Natural killer cell (primary cell): Measurements from ENCODE around the gene GBP1. TPM values are rescaled to one million over a fixed set of nuclear protein-coding genes. Genes with fewer than 3 reads are reported as not detected.
"Not testable (repeated sequence)": the region's sequence is repeated elsewhere in the genome, so short reads cannot be mapped to it uniquely, and the experiment has no call there.

Source experiments
- ATAC-seq, 3 donors: fragments of 150-1000 bp in 2 of 3; fragments of 200-7000 bp in 1 of 3; cut with Tn5 transposase; 1 replicate in 1 of 3; 2 replicates in 2 of 3; pipeline ENCODE4 v1.10.0; 2021; ENCODE audit warnings: mild to moderate bottlenecking in 2 of 3, moderate library complexity in 2 of 3
- DNase-seq, 2 donors: peaks; one replicate each; pipeline versions ENCODE4 v3.0.0 to v3.0.0-alpha.2; 2013 to 2021; ENCODE audit warnings: mixed read lengths in 1 of 2
- H3K27ac ChIP-seq: one replicate; pipeline ENCODE4 v1.5.1; 2013; ENCODE audit warnings: mild to moderate bottlenecking, low read length
- H3K27me3 ChIP-seq: one replicate; pipeline ENCODE4 v1.6.1; 2013; ENCODE audit warnings: low read length; ENCODE audit not compliant: control insufficient read depth, insufficient read depth
- H3K36me3 ChIP-seq: one replicate; pipeline ENCODE4 v1.6.1; 2013; ENCODE audit warnings: low read length; ENCODE audit not compliant: control insufficient read depth, insufficient read depth
- H3K4me1 ChIP-seq: one replicate; pipeline ENCODE4 v1.6.1; 2013; ENCODE audit warnings: low read length; ENCODE audit not compliant: control insufficient read depth, insufficient read depth
- H3K4me3 ChIP-seq: one replicate; pipeline ENCODE4 v1.5.1; 2013; ENCODE audit warnings: low read length
- H3K9me3 ChIP-seq: one replicate; pipeline ENCODE4 v1.6.1; 2013; ENCODE audit warnings: low read length; ENCODE audit not compliant: control insufficient read depth, insufficient read depth
- H3K27ac Mint-ChIP-seq, 2 donors: one replicate each; pipeline ENCODE4 v1.8.0; 2022; ENCODE audit warnings: mild to moderate bottlenecking in 2 of 2, mixed read lengths in 2 of 2, moderate library complexity in 1 of 2
- H3K27me3 Mint-ChIP-seq, 2 donors: one replicate each; pipeline ENCODE4 v1.8.0; 2022; ENCODE audit warnings: low read depth in 2 of 2, mixed read lengths in 2 of 2
- H3K36me3 Mint-ChIP-seq: one replicate; pipeline ENCODE4 v1.8.0; 2022; ENCODE audit warnings: mixed read lengths
- H3K4me1 Mint-ChIP-seq, 2 donors: one replicate each; pipeline ENCODE4 v1.8.0; 2022; ENCODE audit warnings: mixed read lengths in 2 of 2
- H3K4me3 Mint-ChIP-seq: one replicate; pipeline ENCODE4 v1.8.0; 2022; ENCODE audit warnings: mild to moderate bottlenecking, moderate library complexity, mixed read lengths
- H3K9me3 Mint-ChIP-seq, 2 donors: one replicate each; pipeline ENCODE4 v1.8.0; 2022; ENCODE audit warnings: mixed read lengths in 2 of 2
- WGBS: methylation state at CpG from one replicate; pipeline ENCODE4 v1.1.7; 2013; ENCODE audit warnings: missing lambda C conversion rate; ENCODE audit not compliant: insufficient coverage; 5-methylcytosine and 5-hydroxymethylcytosine counted together
- intact Hi-C: fragments of 100-400 bp; cut with micrococcal nuclease; formaldehyde crosslinking; loops from one replicate; pipeline ENCODE4 v1.14.2; 2022
- total RNA-seq, 4 donors: library from RNA; stranded (reverse); fragments of 120-200 nt in 1 of 4; gene quantifications; one replicate each; pipeline versions ENCODE4 v1.2.3 to v1.2.4, GENCODE V29; 2013 to 2022
- TF ChIP-seq, protein P1 (sequence below): fragments of 200-600 bp; IDR thresholded peaks from one replicate; pipeline ENCODE4 v1.8.0; 2022; ENCODE audit warnings: antibody characterized with exemption

GBP1 gene
- total RNA-seq, 3 donors from 2014 or later (not counting 1 experiment from before 2014, with no cell fraction given) = 32.0 to 41.2 (median 34.8) TPM

DNA sequence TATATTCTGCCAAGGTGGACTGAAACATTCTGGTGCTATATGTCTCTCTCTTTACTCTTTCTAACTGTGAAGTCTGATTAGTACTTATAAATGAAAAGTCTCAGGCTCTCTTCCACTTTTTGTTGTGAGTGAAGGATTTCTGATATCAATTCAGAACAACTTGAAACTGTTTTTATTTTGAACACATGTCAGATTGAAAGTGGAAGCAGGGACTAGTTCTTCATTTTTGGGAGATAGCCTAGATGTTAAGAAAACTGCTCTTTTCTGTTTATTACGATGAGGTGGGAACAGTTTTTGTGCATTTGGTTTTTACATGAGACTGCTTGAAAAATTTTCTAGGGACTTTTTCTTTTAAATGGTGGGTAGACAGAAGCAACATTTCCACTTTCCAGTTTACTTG is 27.8 kb downstream of the GBP1 start:
- intact Hi-C loops = no loop called here
- H3K36me3 ChIP-seq = no peaks in the 10 kb centered on the region
- Mint-ChIP-seq H3K27me3 (no peaks in the 10 kb centered on the region), H3K36me3 (peaks cover 14% of the 10 kb centered on the region), H3K4me1 (peaks cover 10 to 12% of the 10 kb centered on the region in 2 donors), H3K4me3 (no peak overlapping the region), H3K9me3 (no peaks in the 10 kb centered on the region), H3K27ac (no peak overlapping the region)
- TF ChIP-seq, protein P1, sequence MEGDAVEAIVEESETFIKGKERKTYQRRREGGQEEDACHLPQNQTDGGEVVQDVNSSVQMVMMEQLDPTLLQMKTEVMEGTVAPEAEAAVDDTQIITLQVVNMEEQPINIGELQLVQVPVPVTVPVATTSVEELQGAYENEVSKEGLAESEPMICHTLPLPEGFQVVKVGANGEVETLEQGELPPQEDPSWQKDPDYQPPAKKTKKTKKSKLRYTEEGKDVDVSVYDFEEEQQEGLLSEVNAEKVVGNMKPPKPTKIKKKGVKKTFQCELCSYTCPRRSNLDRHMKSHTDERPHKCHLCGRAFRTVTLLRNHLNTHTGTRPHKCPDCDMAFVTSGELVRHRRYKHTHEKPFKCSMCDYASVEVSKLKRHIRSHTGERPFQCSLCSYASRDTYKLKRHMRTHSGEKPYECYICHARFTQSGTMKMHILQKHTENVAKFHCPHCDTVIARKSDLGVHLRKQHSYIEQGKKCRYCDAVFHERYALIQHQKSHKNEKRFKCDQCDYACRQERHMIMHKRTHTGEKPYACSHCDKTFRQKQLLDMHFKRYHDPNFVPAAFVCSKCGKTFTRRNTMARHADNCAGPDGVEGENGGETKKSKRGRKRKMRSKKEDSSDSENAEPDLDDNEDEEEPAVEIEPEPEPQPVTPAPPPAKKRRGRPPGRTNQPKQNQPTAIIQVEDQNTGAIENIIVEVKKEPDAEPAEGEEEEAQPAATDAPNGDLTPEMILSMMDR = no peak
- H3K27ac ChIP-seq = no peak overlapping the region
- H3K27me3 ChIP-seq = no peaks in the 10 kb centered on the region
- ATAC-seq (no peak), DNase-seq (no peak)
- H3K4me1 ChIP-seq = peaks cover 7% of the 10 kb centered on the region
- H3K9me3 ChIP-seq = no peaks in the 10 kb centered on the region
- no peak overlapping the region for H3K4me3 ChIP-seq
- WGBS = 33% methylated on average over 1 of the region's 1 CpG

DNA sequence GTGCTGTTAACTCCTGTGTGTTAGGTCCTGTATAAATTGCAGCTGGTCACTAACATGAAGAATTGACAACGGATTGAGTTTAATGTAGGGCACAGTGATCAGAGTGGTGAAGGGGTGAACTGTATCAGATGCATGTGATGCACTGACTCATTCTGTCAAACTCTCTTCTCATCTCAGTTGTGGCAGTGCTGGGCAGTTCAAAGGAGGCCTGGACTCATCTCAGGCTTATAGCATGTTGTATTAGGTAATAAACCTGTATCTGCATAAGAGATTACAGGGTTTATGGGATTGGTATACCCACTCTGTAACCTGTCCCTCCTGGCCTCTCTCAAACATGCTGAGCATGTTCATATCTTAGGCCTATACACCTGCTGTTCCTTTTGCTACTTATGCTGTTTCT is 29.9 kb downstream of the GBP1 start:
- H3K36me3 ChIP-seq = no peaks in the 10 kb centered on the region
- intact Hi-C loops = no loop called here
- no peaks in the 10 kb centered on the region for H3K9me3 ChIP-seq
- DNase-seq (no peak), ATAC-seq (no peak)
- Mint-ChIP-seq H3K27me3 (no peaks in the 10 kb centered on the region), H3K27ac (no peak overlapping the region), H3K9me3 (no peaks in the 10 kb centered on the region), H3K4me1 (no peaks in the 10 kb centered on the region), H3K36me3 (peaks cover 14% of the 10 kb centered on the region), H3K4me3 (no peak overlapping the region)
- H3K4me1 ChIP-seq = peaks cover 7% of the 10 kb centered on the region
- 86% methylated on average over 1 of the region's 1 CpG for WGBS
- no peak overlapping the region for H3K4me3 ChIP-seq
- no peaks in the 10 kb centered on the region for H3K27me3 ChIP-seq
- H3K27ac ChIP-seq = no peak overlapping the region
- TF ChIP-seq, protein P1 = no peak

DNA sequence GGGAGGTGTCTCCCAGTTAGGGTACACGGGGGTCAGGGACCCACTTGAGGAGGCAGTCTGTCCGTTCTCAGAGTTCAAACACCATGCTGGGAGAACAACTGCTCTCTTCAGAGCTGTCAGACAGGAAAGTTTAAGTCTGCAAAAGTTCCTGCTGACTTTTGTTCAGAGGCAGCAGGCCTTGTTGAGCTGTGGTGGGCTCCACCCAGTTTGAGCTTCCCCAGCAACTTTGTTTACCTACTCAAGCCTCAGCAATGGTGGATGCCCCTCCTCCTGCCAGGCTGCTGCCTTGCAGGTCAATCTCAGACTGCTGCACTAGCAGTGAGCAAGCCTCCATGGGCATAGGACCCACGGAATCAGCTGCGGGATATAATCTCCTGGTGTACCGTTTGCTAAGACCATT is 31.0 kb downstream of the GBP1 start:
- H3K4me1 Mint-ChIP-seq, H3K36me3 ChIP-seq, H3K27me3 Mint-ChIP-seq, H3K9me3 Mint-ChIP-seq, ATAC-seq, intact Hi-C loops, H3K4me3 Mint-ChIP-seq, H3K27ac Mint-ChIP-seq, H3K4me3 ChIP-seq, H3K27ac ChIP-seq, H3K9me3 ChIP-seq, H3K4me1 ChIP-seq, H3K27me3 ChIP-seq: not testable (repeated sequence)
- 93% methylated on average over 5 of the region's 5 CpGs for WGBS
- peak in 1 of 2 donors; percentile 37 for DNase-seq
- H3K36me3 Mint-ChIP-seq = peaks cover 11% of the 10 kb centered on the region

- H3K4me3 Mint-ChIP-seq, H3K27ac ChIP-seq, H3K36me3 ChIP-seq, H3K4me3 ChIP-seq, H3K27ac Mint-ChIP-seq, ATAC-seq, H3K9me3 ChIP-seq, H3K9me3 Mint-ChIP-seq, H3K27me3 Mint-ChIP-seq, intact Hi-C loops, H3K4me1 ChIP-seq, H3K36me3 Mint-ChIP-seq, H3K27me3 ChIP-seq: not testable (repeated sequence)
- DNase-seq = peak in 1 of 2 donors; percentile 36
- no CpG with 5 or more reads among the region's 2 CpGs for WGBS
- peaks cover 7 to 11% of the 10 kb centered on the region in 2 donors for H3K4me1 Mint-ChIP-seq
Measured at GRCh38 chr1:89029051-89029450, 36.0 kb downstream of the GBP1 start.

DNA sequence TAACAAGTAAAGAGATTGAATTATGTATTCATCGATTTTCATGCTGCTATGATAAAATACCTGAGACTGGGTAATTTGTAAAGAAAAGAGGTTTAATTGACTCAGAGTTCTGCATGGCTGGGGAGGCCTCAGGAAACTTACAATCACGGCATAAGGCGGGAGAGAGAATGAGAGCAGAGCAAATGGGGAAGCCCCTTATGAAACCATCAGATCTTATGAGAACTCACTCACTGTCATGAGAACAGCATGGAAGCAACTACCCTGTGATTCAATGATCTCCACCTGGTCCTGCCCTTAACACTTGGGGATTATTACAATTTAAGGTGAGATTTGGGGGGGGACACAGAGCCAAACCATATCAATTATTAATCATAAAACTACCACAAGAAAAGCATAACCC is 39.1 kb downstream of the GBP1 start:
- no peaks in the 10 kb centered on the region for H3K36me3 Mint-ChIP-seq

More for the DNA sequence above, 39.1 kb downstream of the GBP1 start:
- DNase-seq = no peak
- Histone ChIP-seq H3K36me3 (no peaks in the 10 kb centered on the region), H3K27ac (no peak overlapping the region), H3K4me1 (peaks cover 8% of the 10 kb centered on the region), H3K9me3 (no peaks in the 10 kb centered on the region), H3K4me3 (no peak overlapping the region), H3K27me3 (no peaks in the 10 kb centered on the region)
- Mint-ChIP-seq H3K27me3 (no peaks in the 10 kb centered on the region), H3K4me3 (no peak overlapping the region), H3K4me1 (peaks cover 28% of the 10 kb centered on the region in 2 donors), H3K9me3 (no peaks in the 10 kb centered on the region), H3K27ac (no peak overlapping the region)
- no peak for ATAC-seq
- intact Hi-C loops = no loop called here
- TF ChIP-seq, protein P1 = no peak
- 87% methylated on average over 3 of the region's 3 CpGs for whole genome bisulfite sequencing
